ENCODE data around the gene CASR.

CASR gene

GRCh38 chr3:122314228-122314876 lies 130.9 kb downstream of the CASR start:
- Histone ChIP-seq H3K27me3 (ENCODE audit: insufficient read depth, low read length) (no peaks in the 10 kb centered on the region), H2BK12ac (ENCODE audit: low read length) (no peak overlapping the region), H2AK5ac (ENCODE audit: low read length) (no peak overlapping the region), H3K36me3 (ENCODE audit: control insufficient read depth in 1 of 2, insufficient read depth in 2 of 2, low read length in 2 of 2) (no peaks in the 10 kb centered on the region), H3K18ac (ENCODE audit: low read length) (no peak overlapping the region), H3K27ac (ENCODE audit: low read depth, low read length) (no peak overlapping the region), H3K4me3 (ENCODE audit: low read depth, low read length) (no peak overlapping the region), H4K8ac (ENCODE audit: low read depth, low read length) (no peak overlapping the region), H4K91ac (ENCODE audit: low read depth, low read length) (no peak overlapping the region), H2BK5ac (ENCODE audit: low read depth, low read length, poor library complexity) (no peak overlapping the region), H4K12ac (ENCODE audit: low read depth, low read length) (no peak overlapping the region), H3K4me2 (ENCODE audit: low read length) (no peak overlapping the region), H2AFZ (ENCODE audit: insufficient read depth, low read length, poor library complexity) (no peak overlapping the region), H3K9ac (ENCODE audit: low read length) (no peak overlapping the region), H3K23ac (ENCODE audit: low read length) (no peak overlapping the region), H2BK120ac (ENCODE audit: insufficient read depth, low read length, poor library complexity) (no peak overlapping the region), H3K9me3 (ENCODE audit: insufficient read depth, low read depth, low read length) (no peaks in the 10 kb centered on the region), H3K14ac (ENCODE audit: low read length) (no peak overlapping the region), H3K79me1 (ENCODE audit: low read length) (no peaks in the 10 kb centered on the region), H3K4me1 (ENCODE audit: control insufficient read depth in 1 of 2, insufficient read depth in 2 of 2, low read length in 2 of 2) (peaks cover 0 to 2% of the 10 kb centered on the region in 2 experiments), H3K4ac (ENCODE audit: low read depth, low read length) (no peak overlapping the region), H3K79me2 (ENCODE audit: control insufficient read depth, insufficient read depth, low read length, poor library complexity) (no peaks in the 10 kb centered on the region)
- peak; percentile 19 to 65 for DNase-seq
- WGBS (ENCODE audit: extremely low coverage, insufficient coverage, insufficient read length): no CpG with 5 or more reads among the region's 2 CpGs

DNA sequence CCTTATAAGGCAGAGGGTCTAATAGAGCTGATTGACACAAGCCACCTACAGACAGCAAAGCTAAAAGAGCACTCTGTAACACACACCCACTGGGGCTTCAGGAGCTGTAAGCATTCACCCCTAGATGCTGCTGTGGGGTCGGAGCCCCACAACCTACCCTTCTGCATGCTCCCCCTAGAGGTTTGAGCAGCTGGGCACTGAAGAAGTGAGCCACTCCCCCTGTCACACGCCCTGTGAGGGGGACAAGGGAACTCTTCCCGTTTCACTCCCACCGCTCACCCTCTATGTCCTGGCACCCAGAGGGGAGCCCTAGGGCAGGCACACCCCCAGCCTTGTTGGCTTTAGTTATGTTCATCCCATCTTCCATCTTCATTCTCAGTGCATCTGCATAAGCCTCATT lies 132.2 kb downstream of the CASR start:
- Histone ChIP-seq H4K12ac (ENCODE audit: low read depth, low read length) (no peak overlapping the region), H3K4ac (ENCODE audit: low read depth, low read length) (no peak overlapping the region), H3K9ac (ENCODE audit: low read length) (no peak overlapping the region), H2AFZ (ENCODE audit: insufficient read depth, low read length, poor library complexity) (no peak overlapping the region), H3K79me1 (ENCODE audit: low read length) (no peaks in the 10 kb centered on the region), H3K14ac (ENCODE audit: low read length) (no peak overlapping the region), H3K4me2 (ENCODE audit: low read length) (no peak overlapping the region), H3K36me3 (ENCODE audit: control insufficient read depth in 1 of 2, insufficient read depth in 2 of 2, low read length in 2 of 2) (no peaks in the 10 kb centered on the region), H2BK5ac (ENCODE audit: low read depth, low read length, poor library complexity) (no peak overlapping the region), H3K23ac (ENCODE audit: low read length) (no peak overlapping the region), H3K9me3 (ENCODE audit: insufficient read depth, low read depth, low read length) (no peaks in the 10 kb centered on the region), H3K4me1 (ENCODE audit: control insufficient read depth in 1 of 2, insufficient read depth in 2 of 2, low read length in 2 of 2) (no peaks in the 10 kb centered on the region), H3K4me3 (ENCODE audit: low read depth, low read length) (no peak overlapping the region), H3K27ac (ENCODE audit: low read depth, low read length) (no peak overlapping the region), H4K8ac (ENCODE audit: low read depth, low read length) (no peak overlapping the region), H4K91ac (ENCODE audit: low read depth, low read length) (no peak overlapping the region), H2BK120ac (ENCODE audit: insufficient read depth, low read length, poor library complexity) (no peak overlapping the region), H2AK5ac (ENCODE audit: low read length) (no peak overlapping the region), H2BK12ac (ENCODE audit: low read length) (no peak overlapping the region), H3K79me2 (ENCODE audit: control insufficient read depth, insufficient read depth, low read length, poor library complexity) (no peaks in the 10 kb centered on the region), H3K18ac (ENCODE audit: low read length) (no peak overlapping the region), H3K27me3 (ENCODE audit: insufficient read depth, low read length) (no peaks in the 10 kb centered on the region)
- no CpG with 5 or more reads among the region's 4 CpGs for WGBS (ENCODE audit: extremely low coverage, insufficient coverage, insufficient read length)
- DNase-seq: no peak

DNA sequence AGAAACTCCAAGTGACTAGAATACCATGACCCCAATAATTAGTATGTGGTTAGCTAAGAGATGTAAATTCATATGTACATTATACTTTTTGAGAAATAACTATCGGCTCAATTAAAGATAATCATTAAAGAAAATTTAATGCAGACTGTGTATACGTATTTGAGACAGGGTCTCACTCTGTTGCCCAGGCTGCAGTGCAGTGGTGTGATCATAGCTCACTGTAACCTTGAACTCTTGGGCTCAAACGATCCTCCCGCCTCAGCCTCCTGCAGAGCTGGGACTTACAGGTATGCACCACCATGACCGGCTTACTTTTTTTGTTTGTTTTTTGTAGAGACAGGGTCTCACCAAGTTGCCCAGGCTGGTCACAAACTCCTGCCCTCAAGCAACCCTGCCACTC lies 132.9 kb downstream of the CASR start:
- no peak overlapping the region for H3K4ac ChIP-seq (ENCODE audit: low read depth, low read length)
- H4K8ac ChIP-seq (ENCODE audit: low read depth, low read length): no peak overlapping the region
- H3K9me3 ChIP-seq (ENCODE audit: insufficient read depth, low read depth, low read length): no peaks in the 10 kb centered on the region
- no peak overlapping the region for H2BK12ac ChIP-seq (ENCODE audit: low read length)
- H3K79me2 ChIP-seq (ENCODE audit: control insufficient read depth, insufficient read depth, low read length, poor library complexity): no peaks in the 10 kb centered on the region
- no peak overlapping the region for H2AFZ ChIP-seq (ENCODE audit: insufficient read depth, low read length, poor library complexity)
- no peaks in the 10 kb centered on the region for H3K4me1 ChIP-seq (ENCODE audit: control insufficient read depth in 1 of 2, insufficient read depth in 2 of 2, low read length in 2 of 2)
- H2BK120ac ChIP-seq (ENCODE audit: insufficient read depth, low read length, poor library complexity): no peak overlapping the region
- H3K4me3 ChIP-seq (ENCODE audit: low read depth, low read length): no peak overlapping the region
- no peak overlapping the region for H2BK5ac ChIP-seq (ENCODE audit: low read depth, low read length, poor library complexity)
- H3K79me1 ChIP-seq (ENCODE audit: low read length): no peaks in the 10 kb centered on the region
- no peak for DNase-seq
- no peak overlapping the region for H3K9ac ChIP-seq (ENCODE audit: low read length)
- no peak overlapping the region for H3K14ac ChIP-seq (ENCODE audit: low read length)
- no peak overlapping the region for H3K18ac ChIP-seq (ENCODE audit: low read length)
- no peaks in the 10 kb centered on the region for H3K27me3 ChIP-seq (ENCODE audit: insufficient read depth, low read length)
- no peaks in the 10 kb centered on the region for H3K36me3 ChIP-seq (ENCODE audit: control insufficient read depth in 1 of 2, insufficient read depth in 2 of 2, low read length in 2 of 2)
- no peak overlapping the region for H4K12ac ChIP-seq (ENCODE audit: low read depth, low read length)
- WGBS (ENCODE audit: extremely low coverage, insufficient coverage, insufficient read length): no CpG with 5 or more reads among the region's 5 CpGs
- no peak overlapping the region for H2AK5ac ChIP-seq (ENCODE audit: low read length)
- H4K91ac ChIP-seq (ENCODE audit: low read depth, low read length): no peak overlapping the region
- H3K4me2 ChIP-seq (ENCODE audit: low read length): no peak overlapping the region
- H3K27ac ChIP-seq (ENCODE audit: low read depth, low read length): no peak overlapping the region
- no peak overlapping the region for H3K23ac ChIP-seq (ENCODE audit: low read length)

GRCh38 chr3:122318620-122319019 lies 135.2 kb downstream of the CASR start:
- DNase-seq: peak; percentile 59 to 90
- no CpG with 5 or more reads among the region's 2 CpGs for WGBS (ENCODE audit: extremely low coverage, insufficient coverage, insufficient read length)

More at GRCh38 chr3:122318620-122319019, 135.2 kb downstream of the CASR start:
- Histone ChIP-seq H4K8ac (ENCODE audit: low read depth, low read length) (no peak overlapping the region), H4K91ac (ENCODE audit: low read depth, low read length) (no peak overlapping the region), H3K23ac (ENCODE audit: low read length) (no peak overlapping the region), H3K18ac (ENCODE audit: low read length) (no peak overlapping the region), H3K4ac (ENCODE audit: low read depth, low read length) (no peak overlapping the region), H3K4me1 (ENCODE audit: control insufficient read depth in 1 of 2, insufficient read depth in 2 of 2, low read length in 2 of 2) (no peaks in the 10 kb centered on the region), H3K4me2 (ENCODE audit: low read length) (no peak overlapping the region), H3K79me2 (ENCODE audit: control insufficient read depth, insufficient read depth, low read length, poor library complexity) (no peaks in the 10 kb centered on the region), H2AK5ac (ENCODE audit: low read length) (no peak overlapping the region), H3K36me3 (ENCODE audit: control insufficient read depth in 1 of 2, insufficient read depth in 2 of 2, low read length in 2 of 2) (no peaks in the 10 kb centered on the region), H3K9ac (ENCODE audit: low read length) (no peak overlapping the region), H3K9me3 (ENCODE audit: insufficient read depth, low read depth, low read length) (no peaks in the 10 kb centered on the region), H2BK5ac (ENCODE audit: low read depth, low read length, poor library complexity) (no peak overlapping the region), H3K4me3 (ENCODE audit: low read depth, low read length) (no peak overlapping the region), H3K27ac (ENCODE audit: low read depth, low read length) (no peak overlapping the region), H2BK12ac (ENCODE audit: low read length) (no peak overlapping the region), H4K12ac (ENCODE audit: low read depth, low read length) (no peak overlapping the region), H3K79me1 (ENCODE audit: low read length) (no peaks in the 10 kb centered on the region), H2BK120ac (ENCODE audit: insufficient read depth, low read length, poor library complexity) (no peak overlapping the region), H3K14ac (ENCODE audit: low read length) (no peak overlapping the region), H3K27me3 (ENCODE audit: insufficient read depth, low read length) (no peaks in the 10 kb centered on the region), H2AFZ (ENCODE audit: insufficient read depth, low read length, poor library complexity) (no peak overlapping the region)

All from trophoblast cell (in vitro differentiated cells and primary cell).